C4-2B (cell line): ENCODE results near the gene MAK.
A peak's percentile ranks its signal among the peaks of the same experiment; 100 is the strongest.

Source experiments
- H3K27ac ChIP-seq: fragments of 450-650 bp; 2 replicates; pipeline ENCODE4 v1.5.1; 2017
- ZFX ChIP-seq: fragments of 450-650 bp; IDR thresholded peaks from 2 replicates; pipeline ENCODE4 v1.6.1; 2017
- TF ChIP-seq, protein P1 (sequence below): fragments of 450-650 bp; conservative IDR thresholded peaks from 2 replicates; pipeline ENCODE4 v1.5.1; 2017; ENCODE audit warnings: mild to moderate bottlenecking

MAK gene

DNA sequence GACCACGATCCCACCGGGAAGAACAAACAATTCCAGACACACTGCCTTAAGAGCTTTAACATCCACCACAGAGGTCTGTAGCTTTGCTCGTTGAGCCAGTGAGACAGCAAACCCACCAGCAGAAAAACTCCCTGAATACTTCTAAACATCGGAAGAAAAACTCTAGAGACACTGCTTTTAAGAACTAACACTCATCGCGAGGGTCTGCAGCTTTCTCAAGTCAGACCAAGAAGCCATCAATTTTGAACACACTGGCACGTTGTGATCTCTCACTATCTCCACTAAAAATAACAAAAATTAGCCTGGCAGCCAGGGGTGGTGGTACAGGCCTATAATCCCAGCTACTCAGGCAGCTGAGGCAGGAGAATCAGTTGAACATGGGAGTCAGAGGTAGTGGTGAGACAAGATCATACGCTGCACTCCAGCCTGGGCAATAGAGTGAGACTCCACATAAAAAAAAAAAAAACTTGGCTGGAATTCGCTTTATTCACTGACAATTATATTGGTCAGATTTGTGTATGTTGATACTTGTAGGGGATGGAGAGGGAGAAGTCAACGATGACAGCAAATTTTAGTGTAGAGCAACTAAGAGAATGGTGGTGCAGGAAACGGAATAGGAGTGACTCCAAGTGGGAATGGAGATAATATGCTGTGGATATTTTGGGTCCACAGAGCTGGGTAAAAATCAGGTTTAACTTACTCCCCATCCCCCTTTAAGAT lies 116.3 kb downstream of the MAK start:
- peak overlapping the region; percentile 73 for H3K27ac ChIP-seq
- TF ChIP-seq, protein P1, sequence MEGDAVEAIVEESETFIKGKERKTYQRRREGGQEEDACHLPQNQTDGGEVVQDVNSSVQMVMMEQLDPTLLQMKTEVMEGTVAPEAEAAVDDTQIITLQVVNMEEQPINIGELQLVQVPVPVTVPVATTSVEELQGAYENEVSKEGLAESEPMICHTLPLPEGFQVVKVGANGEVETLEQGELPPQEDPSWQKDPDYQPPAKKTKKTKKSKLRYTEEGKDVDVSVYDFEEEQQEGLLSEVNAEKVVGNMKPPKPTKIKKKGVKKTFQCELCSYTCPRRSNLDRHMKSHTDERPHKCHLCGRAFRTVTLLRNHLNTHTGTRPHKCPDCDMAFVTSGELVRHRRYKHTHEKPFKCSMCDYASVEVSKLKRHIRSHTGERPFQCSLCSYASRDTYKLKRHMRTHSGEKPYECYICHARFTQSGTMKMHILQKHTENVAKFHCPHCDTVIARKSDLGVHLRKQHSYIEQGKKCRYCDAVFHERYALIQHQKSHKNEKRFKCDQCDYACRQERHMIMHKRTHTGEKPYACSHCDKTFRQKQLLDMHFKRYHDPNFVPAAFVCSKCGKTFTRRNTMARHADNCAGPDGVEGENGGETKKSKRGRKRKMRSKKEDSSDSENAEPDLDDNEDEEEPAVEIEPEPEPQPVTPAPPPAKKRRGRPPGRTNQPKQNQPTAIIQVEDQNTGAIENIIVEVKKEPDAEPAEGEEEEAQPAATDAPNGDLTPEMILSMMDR, result no peak

DNA sequence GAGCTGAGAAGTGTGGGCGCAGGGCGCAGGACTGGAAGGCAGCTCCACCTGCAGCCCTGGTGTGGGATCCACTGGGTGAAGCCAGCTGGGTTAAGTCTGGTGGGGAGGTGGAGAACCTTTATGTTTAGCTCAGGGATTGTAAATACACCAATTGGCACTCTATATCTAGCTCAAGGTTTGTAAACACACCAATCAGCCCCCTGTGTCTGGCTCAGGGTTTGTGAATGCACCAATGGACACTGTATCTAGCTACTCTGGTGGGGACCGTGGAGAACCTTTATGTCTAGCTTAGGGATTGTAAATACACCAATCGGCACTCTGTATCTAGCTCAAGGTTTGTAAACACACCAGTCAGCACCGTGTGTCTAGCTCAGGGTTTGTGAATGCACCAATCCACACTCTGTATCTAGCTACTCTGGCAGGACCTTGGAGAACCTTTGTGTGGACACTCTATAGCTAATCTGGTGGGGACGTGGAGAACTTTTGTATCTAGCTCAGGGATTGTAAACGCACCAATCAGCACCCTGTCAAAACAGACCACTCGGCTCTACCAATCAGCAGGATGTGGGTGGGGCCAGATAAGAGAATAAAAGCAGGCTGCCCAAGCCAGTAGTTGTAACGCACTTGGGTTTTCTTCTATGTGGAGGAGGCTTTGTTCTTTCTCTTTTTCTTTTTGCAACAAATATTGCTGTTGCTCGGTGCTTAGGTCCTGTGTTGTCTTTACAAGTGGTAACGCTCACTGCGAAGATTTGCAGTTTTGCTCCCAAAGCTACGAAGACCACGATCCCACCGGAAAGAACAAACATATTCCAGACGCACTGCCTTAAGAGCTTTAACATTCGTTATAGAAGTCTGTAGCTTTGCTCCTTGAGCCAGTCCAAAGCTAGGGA lies 117.1 kb downstream of the MAK start:
- H3K27ac ChIP-seq, result peak overlapping the region; percentile 73; the same call in 1 of the 2 replicates

DNA sequence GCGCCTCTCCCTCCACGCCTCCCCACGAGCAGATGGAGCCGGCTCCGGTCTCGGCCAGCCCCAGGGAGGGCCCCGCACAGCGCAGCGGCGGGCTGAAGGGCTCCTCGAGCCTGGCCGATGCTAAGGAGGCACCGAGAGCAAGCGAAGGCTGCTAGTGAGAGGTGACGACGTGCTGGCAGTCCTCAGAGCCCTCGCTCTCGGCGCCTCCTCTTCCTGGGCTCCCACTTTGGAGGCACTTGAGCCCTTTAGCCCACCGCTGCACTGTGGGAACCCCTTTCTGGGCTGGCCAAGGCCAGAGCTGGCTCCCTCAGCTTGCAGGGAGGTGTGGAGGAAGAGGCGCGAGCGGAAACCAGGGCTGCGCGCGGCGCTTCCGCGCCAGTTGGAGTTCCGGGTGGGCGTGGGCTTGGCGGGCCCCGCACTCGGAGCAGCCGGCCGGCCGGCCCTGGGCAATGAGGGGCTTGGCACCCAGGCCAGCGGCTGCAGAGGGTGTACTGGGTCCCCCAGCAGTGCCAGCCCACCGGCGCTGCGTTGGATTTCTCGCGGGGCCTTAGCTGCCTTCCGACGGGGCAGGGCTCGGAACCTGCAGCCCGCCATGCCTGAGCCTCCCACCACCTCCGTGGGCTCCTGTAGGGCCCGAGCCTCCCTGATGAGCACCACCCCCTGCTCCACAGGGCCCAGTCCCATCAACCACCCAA lies 117.9 kb downstream of the MAK start:
- H3K27ac ChIP-seq, result no peak overlapping the region
- TF ChIP-seq, protein P1, result no peak
- TF ChIP-seq ZFX, result no peak

DNA sequence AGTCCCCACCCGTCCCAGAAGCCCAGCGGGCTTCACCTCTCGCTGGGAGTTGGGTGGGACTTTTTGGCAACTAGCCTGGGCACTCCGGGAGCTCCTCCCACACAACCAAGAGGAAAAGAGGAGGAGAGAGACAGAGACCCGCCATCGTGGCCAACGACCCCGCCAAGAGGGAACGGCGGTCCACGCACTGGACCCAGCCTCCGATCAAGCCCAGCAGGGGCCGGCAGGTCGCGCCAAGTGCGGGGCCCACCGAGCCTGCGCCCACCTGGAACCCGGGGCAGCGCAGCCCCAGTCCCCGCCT lies 118.4 kb downstream of the MAK start:
- H3K27ac ChIP-seq, result no peak overlapping the region
- TF ChIP-seq, protein P1, result no peak
- TF ChIP-seq ZFX, result no peak

DNA sequence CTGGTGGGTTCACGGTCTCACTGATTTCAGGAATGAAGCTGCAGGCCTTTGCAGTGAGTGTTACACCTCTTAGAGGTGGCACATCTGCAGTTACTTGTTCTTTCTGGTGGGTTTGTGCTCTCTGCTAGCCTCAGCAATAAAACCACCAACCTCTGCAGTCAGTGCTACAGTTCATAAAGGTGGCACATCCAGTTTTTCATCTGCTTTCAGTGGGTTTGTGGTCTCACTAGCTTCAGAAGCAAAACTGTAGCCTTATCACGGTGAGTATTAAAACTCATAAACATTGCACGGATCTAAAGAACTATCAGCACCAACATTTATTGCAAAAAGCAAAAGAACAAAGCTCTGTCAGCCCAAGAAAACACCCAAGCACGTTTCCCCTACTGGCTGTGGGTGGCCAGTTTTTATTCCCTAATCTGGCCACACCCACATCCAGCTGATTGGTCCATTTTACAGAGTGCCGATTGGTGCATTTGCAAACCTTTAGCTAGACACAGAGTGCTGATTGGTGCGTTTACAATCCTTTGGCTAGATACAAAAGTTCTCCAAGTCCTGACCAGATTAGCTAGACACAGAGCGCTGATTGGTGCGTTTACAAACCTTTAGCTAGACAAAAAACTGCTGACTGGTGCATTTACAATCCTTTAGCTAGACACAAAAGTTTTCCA lies 118.9 kb downstream of the MAK start:
- no peak overlapping the region for H3K27ac ChIP-seq

DNA sequence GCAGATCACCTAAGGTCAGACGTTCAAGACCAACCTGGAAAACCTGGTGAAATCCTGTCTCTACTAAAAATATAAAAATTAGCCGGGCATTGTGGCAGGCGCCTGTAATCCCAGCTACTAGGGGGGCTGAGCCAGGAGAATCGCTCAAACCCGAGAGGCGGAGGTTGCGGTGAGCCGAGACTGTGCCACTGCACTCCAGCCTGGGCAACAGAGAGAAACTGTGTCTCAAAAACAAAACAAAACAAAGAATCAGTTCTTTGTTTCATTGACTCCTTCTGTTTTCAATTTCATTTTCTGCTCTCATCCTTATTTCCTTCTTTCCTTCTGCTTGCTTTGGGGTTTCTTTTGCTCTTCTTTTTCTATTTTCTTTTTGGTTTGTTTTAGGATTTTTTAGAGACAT lies 124.4 kb downstream of the MAK start:
- TF ChIP-seq, protein P1, result no peak
- no peak for TF ChIP-seq ZFX
- no peak overlapping the region for H3K27ac ChIP-seq

More for the DNA sequence above, 118.9 kb downstream of the MAK start:
- TF ChIP-seq, protein P1, result no peak
- TF ChIP-seq ZFX, result no peak
